K562 (cell line): Measurements from ENCODE around the gene EFNA1. TPM values are rescaled to one million over a fixed set of nuclear protein-coding genes. Genes with fewer than 3 reads are reported as not detected.
A peak's percentile ranks its signal among the peaks of the same experiment; 100 is the strongest.

Experiments used
- ASH1L ChIP-seq: fragments of 450-650 bp; IDR thresholded peaks from 2 replicates; pipeline ENCODE4 v1.6.1; 2018; ENCODE audit warnings: borderline replicate concordance, mild to moderate bottlenecking, low read depth; ENCODE audit not compliant: partially characterized antibody
- FOS ChIP-seq: IDR thresholded peaks from 3 replicates; pipeline ENCODE4 v1.6.1; 2011; ENCODE audit not compliant: insufficient read length; ENCODE audit errors: extremely low read depth
- FOXP1 ChIP-seq: sonication (generic); formaldehyde crosslinking; IDR thresholded peaks from 2 replicates; pipeline ENCODE4 v1.8.0; 2022; ENCODE audit warnings: mild to moderate bottlenecking, missing genetic modification reagents
- ILK ChIP-seq: fragments of 450-650 bp; IDR thresholded peaks from 2 replicates; pipeline ENCODE4 v1.6.1; 2016; ENCODE audit warnings: missing genetic modification characterization, low read depth, mild to moderate bottlenecking, missing compliant biosample characterization, moderate library complexity, borderline replicate concordance
- KDM2B ChIP-seq: fragments of 250-450 bp; sonication (Bioruptor Pico); IDR thresholded peaks from 2 replicates; pipeline ENCODE4 v1.8.0; 2021; ENCODE audit warnings: mild to moderate bottlenecking, moderate library complexity
- L3MBTL2 ChIP-seq: fragments of 450-650 bp; IDR thresholded peaks from 2 replicates; pipeline ENCODE4 v1.6.1; 2016; ENCODE audit warnings: mild to moderate bottlenecking, moderate library complexity
- NFATC3 ChIP-seq: fragments of 450-650 bp; IDR thresholded peaks from 2 replicates; pipeline ENCODE4 v1.6.1; 2017; ENCODE audit warnings: mild to moderate bottlenecking
- NR0B1 ChIP-seq: fragments of 450-650 bp; IDR thresholded peaks from one replicate; pipeline ENCODE4 v1.6.1; 2018; ENCODE audit warnings: mild to moderate bottlenecking, moderate library complexity; ENCODE audit not compliant: partially characterized antibody
- PHF21A ChIP-seq: fragments of 450-650 bp; IDR thresholded peaks from 2 replicates; pipeline ENCODE4 v1.6.1; 2017; ENCODE audit warnings: low read depth, borderline replicate concordance
- PTBP1 ChIP-seq: fragments of 200-400 bp; formaldehyde crosslinking; IDR thresholded peaks from 2 replicates; pipeline ENCODE4 v1.6.1; 2017; ENCODE audit warnings: low read depth, low read length
- RAD21 ChIP-seq, 2 experiments: fragments of 250-450 bp in 1 of 2; fragments of 450-650 bp in 1 of 2; sonication (Bioruptor Pico) in 1 of 2; formaldehyde crosslinking in 1 of 2; IDR thresholded peaks in 1 of 2; conservative IDR thresholded peaks in 1 of 2; 2 replicates each; pipeline versions ENCODE4 v1.4.0 to v1.8.0; 2020 to 2022; ENCODE audit warnings: mild to moderate bottlenecking in 2 of 2, moderate library complexity in 1 of 2
- SLC30A9 ChIP-seq: fragments of 250-450 bp; sonication (Bioruptor Pico); IDR thresholded peaks from 2 replicates; pipeline ENCODE4 v1.8.0; 2022; ENCODE audit warnings: mild to moderate bottlenecking, moderate library complexity
- SUPT5H ChIP-seq: fragments of 450-650 bp; IDR thresholded peaks from 2 replicates; pipeline ENCODE4 v1.6.1; 2016
- USF1 ChIP-seq: sonication (generic); formaldehyde crosslinking; IDR thresholded peaks from 2 replicates; pipeline ENCODE4 v1.9.0; 2022; ENCODE audit warnings: mild to moderate bottlenecking, missing genetic modification reagents
- YY1 ChIP-seq, 3 experiments: IDR thresholded peaks; 2 replicates each; pipeline ENCODE4 v1.6.1; 2011; ENCODE audit warnings: low read length in 2 of 3, mild to moderate bottlenecking in 2 of 3, moderate library complexity in 2 of 3, borderline replicate concordance in 1 of 3, control low read depth in 1 of 3, low read depth in 1 of 3; ENCODE audit not compliant: insufficient read depth in 3 of 3, insufficient replicate concordance in 2 of 3, control insufficient read depth in 1 of 3, insufficient read length in 1 of 3; ENCODE audit errors: extremely low read depth in 1 of 3
- ZNF121 ChIP-seq: sonication (generic); formaldehyde crosslinking; conservative IDR thresholded peaks from 2 replicates; pipeline ENCODE4 v1.8.0; 2022; ENCODE audit warnings: missing genetic modification reagents
- ZNF224 ChIP-seq: sonication (generic); formaldehyde crosslinking; IDR thresholded peaks from 2 replicates; pipeline ENCODE4 v1.8.0; 2022; ENCODE audit warnings: mild to moderate bottlenecking, missing genetic modification reagents
- ZNF57 ChIP-seq: fragments of 450-650 bp; formaldehyde crosslinking; IDR thresholded peaks from 2 replicates; pipeline ENCODE4 v1.4.0; 2020; ENCODE audit warnings: mild to moderate bottlenecking, moderate library complexity
- ZNF707 ChIP-seq: fragments of 250-450 bp; sonication (Bioruptor Pico); conservative IDR thresholded peaks from 2 replicates; pipeline ENCODE4 v1.8.0; 2022; ENCODE audit warnings: inconsistent platforms, mild to moderate bottlenecking, moderate library complexity
- polyA plus RNA-seq, 8 experiments: library from polyadenylated mRNA; depleted of rRNA in 4 of 8; stranded (reverse) in 5 of 8; unstranded in 3 of 8; fragments of >200 nt; fragmentation: Nextera tagmentation in 2 of 8; fragmentation: Illumina TruSeq in 1 of 8; extraction: Ambion mirVana in 2 of 8; extraction: Trizol in 1 of 8; gene quantifications; 2 replicates each; pipeline versions ENCODE4 v1.2.1 to v1.2.3, GENCODE V29; 2011 to 2014; ENCODE audit warnings: inconsistent platforms in 1 of 8, missing spikeins in 1 of 8
- total RNA-seq, 7 experiments: library from RNA; depleted of rRNA in 6 of 7; stranded (reverse); fragments of >200 nt in 6 of 7; fragmentation: Illumina TruSeq in 2 of 7; extraction: Trizol in 2 of 7; gene quantifications; 2 replicates each; pipeline versions ENCODE4 v1.2.1 to v1.2.3, GENCODE V29; 2011 to 2021; ENCODE audit warnings: low replicate concordance in 1 of 7
- TF ChIP-seq, protein P1 (sequence below): sonication (generic); formaldehyde crosslinking; IDR thresholded peaks from 2 replicates; pipeline ENCODE4 v1.8.0; 2022; ENCODE audit warnings: missing genetic modification reagents, mild to moderate bottlenecking, borderline replicate concordance
- TF ChIP-seq, protein P2 (sequence below): fragments of 150-350 bp; IDR thresholded peaks from 2 replicates; pipeline ENCODE4 v1.6.1; 2014; ENCODE audit warnings: low read depth, mild to moderate bottlenecking, low read length, borderline replicate concordance

EFNA1 gene
- total and polyA plus RNA-seq, 9 of the 15 experiments (the other 6 are each of a cell fraction or from before 2014, with no cell fraction given) = 2.1 to 9.3 (median 3.0) TPM

DNA sequence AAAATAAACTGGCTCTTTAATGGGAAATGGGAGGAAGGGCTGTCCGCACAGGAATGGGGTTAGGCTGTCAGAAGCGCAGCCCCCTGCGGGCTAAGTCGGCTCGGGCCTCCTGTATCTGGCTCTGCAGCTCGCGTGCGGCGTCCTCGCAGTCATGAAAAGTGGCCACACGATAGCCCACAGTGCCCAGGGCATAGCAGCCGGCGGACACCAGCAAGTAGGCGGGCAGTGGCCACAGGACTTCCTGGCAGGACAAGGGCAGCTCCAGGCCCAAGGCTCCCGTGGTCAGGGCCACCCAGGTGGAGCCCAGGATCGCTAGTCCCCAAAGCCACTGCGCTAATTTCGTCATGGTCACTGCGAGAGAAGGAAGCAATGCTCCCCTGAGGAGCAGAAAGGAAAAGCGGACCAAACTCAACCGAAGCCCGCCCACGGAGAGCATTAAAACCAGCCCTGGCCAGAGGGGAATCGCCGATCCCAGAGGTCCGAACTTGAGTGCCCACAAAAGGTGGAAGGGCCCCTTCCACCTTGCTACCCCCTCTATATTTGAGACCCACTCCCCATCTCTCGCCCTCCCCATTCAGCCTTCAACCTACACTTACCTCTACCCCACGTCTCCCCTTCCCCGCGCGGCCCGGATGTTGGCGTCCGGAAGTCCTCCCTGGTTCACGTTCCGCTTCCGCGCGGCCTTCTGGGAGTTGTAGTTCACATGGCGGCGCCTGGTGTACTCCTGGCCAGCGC lies 12.4 kb downstream of the EFNA1 start, which contains the start of gene DPM3 (continued):
- no peak for TF ChIP-seq RAD21 (CRISPR knock-in tag; conservative IDR thresholded peaks at IDR 0.05 in 1 of 2, IDR thresholded peaks at IDR 0.05 in 1 of 2)
- no peak for TF ChIP-seq ZNF121
- TF ChIP-seq USF1 = peak; percentile 4; the same call in 1 of the 2 replicates
- TF ChIP-seq, protein P1, sequence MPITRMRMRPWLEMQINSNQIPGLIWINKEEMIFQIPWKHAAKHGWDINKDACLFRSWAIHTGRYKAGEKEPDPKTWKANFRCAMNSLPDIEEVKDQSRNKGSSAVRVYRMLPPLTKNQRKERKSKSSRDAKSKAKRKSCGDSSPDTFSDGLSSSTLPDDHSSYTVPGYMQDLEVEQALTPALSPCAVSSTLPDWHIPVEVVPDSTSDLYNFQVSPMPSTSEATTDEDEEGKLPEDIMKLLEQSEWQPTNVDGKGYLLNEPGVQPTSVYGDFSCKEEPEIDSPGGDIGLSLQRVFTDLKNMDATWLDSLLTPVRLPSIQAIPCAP (CRISPR knock-in tag) = no peak
- 0 out of 2 replicates have a peak, but pooled peaks have one; percentile 2 for TF ChIP-seq KDM2B (CRISPR knock-in tag)
- TF ChIP-seq PHF21A = no peak
- TF ChIP-seq ZNF707 (CRISPR knock-in tag) = no peak
- TF ChIP-seq FOS = no peak
- TF ChIP-seq, protein P2, sequence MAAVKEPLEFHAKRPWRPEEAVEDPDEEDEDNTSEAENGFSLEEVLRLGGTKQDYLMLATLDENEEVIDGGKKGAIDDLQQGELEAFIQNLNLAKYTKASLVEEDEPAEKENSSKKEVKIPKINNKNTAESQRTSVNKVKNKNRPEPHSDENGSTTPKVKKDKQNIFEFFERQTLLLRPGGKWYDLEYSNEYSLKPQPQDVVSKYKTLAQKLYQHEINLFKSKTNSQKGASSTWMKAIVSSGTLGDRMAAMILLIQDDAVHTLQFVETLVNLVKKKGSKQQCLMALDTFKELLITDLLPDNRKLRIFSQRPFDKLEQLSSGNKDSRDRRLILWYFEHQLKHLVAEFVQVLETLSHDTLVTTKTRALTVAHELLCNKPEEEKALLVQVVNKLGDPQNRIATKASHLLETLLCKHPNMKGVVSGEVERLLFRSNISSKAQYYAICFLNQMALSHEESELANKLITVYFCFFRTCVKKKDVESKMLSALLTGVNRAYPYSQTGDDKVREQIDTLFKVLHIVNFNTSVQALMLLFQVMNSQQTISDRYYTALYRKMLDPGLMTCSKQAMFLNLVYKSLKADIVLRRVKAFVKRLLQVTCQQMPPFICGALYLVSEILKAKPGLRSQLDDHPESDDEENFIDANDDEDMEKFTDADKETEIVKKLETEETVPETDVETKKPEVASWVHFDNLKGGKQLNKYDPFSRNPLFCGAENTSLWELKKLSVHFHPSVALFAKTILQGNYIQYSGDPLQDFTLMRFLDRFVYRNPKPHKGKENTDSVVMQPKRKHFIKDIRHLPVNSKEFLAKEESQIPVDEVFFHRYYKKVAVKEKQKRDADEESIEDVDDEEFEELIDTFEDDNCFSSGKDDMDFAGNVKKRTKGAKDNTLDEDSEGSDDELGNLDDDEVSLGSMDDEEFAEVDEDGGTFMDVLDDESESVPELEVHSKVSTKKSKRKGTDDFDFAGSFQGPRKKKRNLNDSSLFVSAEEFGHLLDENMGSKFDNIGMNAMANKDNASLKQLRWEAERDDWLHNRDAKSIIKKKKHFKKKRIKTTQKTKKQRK = no peak
- no peak for TF ChIP-seq ILK
- TF ChIP-seq ZNF57 (CRISPR knock-in tag) = no peak
- TF ChIP-seq PTBP1 = no peak
- no peak for TF ChIP-seq SLC30A9
- TF ChIP-seq YY1 (IDR thresholded peaks at IDR 0.05; ENCODE audit: borderline replicate concordance in 1 of 3, control insufficient read depth in 1 of 3, extremely low read depth in 1 of 3, insufficient read depth in 3 of 3, insufficient read length in 1 of 3, insufficient replicate concordance in 2 of 3, low read depth in 1 of 3, low read length in 2 of 3) = peak in 2 of 3 experiments; percentile 51 to 60
- no peak for TF ChIP-seq ZNF224 (CRISPR knock-in tag)
- TF ChIP-seq NFATC3 = no peak
- peak; percentile 64; the same call in 1 of the 2 replicates for TF ChIP-seq FOXP1
- no peak for TF ChIP-seq NR0B1
- peak; percentile 58 for TF ChIP-seq L3MBTL2
- TF ChIP-seq ASH1L = no peak
- TF ChIP-seq SUPT5H = peak; percentile 92
